Non-pigmented ciliary epithelial cell (primary cell): ENCODE results near the gene NUP133.
A peak's percentile ranks its signal among the peaks of the same experiment; 100 is the strongest.
"Not testable (repeated sequence)": the region's sequence is repeated elsewhere in the genome, so short reads cannot be mapped to it uniquely, and the experiment has no call there.

Experiments
- DNase-seq: peaks from one replicate; pipeline ENCODE4 v3.0.0-alpha.2; 2010; ENCODE audit warnings: low read depth

NUP133 gene

DNA sequence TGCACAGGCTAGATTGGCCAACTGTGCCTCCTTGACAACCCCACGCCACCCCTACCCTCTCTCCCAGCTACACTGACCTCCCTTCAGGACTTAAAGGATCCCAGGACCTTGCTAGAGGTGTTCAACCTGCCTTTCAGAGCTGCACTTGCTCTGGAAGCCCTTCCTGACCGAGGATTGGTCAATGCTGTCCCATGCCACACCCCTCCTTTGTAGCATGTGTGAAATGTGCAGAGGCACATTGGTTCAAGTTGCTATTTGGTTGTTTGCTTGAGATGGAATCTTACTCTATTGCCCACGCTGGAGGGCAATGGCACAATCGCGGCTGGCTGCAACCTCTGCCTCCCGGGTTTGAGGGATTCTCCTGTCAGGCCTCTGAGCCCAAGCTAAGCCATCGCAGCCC is 96.1 kb downstream of the NUP133 start:
- DNase-seq: no peak

DNA sequence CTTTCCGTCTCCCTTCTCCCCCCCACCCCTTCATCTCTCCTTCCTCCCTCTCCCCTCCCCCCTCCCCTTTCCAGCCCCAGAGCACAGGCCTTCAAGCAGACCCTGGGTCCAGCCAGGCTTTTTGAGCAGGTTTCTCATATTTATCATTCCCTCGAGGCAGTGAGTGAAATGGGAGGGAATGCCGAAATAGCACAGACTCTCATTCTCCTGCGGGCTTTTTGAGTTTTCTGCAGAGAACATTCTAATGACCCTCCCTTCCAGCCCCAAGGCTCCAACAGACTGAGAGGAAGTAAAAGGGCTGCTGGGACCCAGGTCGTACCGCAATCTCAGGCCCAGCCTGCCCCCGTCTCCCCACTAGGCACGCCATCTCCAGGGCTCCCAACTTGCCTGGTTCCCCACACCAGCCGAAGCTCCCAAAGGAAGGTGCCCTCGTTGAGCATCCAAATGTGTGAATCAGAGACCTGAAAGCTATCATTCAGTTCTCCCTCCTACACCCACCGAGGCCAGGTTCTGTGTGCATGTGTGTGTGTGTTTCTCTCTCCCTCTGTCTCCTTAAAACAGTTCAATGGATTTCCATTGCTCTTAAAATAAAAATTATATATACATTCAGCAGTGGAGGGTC is 96.6 kb downstream of the NUP133 start:
- no peak for DNase-seq

DNA sequence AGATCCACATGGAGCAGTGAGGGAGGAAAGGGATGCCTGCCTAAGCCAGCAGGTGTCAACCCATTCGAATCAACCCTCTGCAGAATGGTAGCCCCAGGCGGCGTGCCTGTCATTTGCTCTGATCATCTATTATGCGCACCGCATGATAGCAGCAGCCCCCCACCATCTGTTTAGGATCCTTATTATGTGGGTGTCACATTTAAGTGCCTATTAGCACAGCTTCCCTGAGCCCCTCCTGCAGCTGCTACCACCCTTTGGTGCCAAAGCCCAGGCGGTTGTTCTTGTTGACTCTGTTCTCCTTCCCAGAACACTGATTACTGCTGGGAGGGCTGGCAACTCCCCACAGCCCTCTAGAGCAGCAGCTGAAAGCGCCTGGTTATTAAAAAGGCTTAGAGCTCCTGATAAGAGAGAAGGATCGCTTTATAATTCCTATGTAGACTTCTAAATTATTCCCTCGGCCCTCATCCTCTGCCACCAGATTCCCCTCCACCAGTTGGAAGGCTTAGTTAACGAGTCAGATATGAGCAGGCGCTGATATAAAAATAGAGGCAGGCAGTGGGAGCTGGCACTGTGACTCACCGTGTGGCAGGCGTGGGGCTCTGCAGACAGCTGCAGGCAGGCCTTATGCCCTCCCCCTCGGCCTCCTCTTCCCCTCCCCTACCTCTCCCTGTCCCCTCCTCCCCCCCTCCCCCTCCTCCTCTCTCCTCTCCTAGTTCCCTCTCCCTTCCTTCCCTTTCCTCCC is 97.3 kb downstream of the NUP133 start:
- DNase-seq: peak; percentile 14

DNA sequence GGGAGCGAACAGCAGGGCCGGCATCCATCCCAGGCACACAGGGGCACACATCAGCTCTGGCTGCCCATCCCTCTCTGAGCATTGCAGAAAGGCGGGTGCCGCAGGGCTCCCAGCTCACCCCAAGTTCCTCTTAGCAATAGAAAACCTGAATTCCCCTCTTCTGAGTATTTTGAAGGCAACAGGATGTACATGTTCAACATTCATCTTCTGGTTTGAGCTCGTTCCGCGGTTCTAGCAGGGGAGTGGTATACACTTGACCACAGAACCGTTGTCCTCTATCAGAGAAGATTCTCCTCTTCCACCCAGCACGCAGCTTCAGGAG is 97.8 kb downstream of the NUP133 start:
- DNase-seq: no peak

DNA sequence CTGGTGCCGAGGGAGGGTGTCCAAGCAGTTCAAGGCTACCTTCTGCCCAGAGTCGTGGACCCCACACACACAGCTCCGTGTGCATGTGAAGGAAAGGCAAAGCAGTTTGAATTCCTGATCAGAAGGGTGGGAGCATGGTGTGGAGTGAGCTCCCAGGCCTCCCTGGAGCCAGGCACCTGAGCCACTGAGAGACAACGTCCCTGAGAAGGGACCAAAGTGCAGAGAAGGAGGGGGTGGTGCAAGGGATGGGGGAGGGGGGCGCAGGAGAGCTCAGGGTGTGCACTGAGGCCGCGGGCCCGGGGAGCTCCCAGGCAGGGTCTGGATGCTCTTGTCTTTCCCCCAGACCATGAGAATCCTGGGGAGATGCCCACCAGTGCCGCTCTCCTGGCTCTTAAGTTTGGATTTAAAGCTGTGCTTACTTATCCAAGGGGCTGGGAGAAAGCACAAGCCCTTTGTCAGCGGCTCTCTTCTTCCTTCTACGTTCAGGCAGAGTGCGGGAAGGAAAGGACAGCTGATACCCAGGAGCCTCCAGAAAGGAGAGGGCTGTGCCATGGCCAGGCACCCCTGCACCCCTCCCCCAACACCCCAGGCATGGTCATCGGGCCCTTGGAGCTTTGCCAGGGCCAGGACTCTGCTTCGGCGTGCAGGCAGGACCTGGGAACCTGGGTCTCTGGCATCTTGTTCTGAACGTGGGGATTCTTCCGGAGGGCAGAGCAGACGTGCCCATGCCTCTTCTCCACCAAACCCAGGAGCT is 98.3 kb downstream of the NUP133 start:
- no peak for DNase-seq

DNA sequence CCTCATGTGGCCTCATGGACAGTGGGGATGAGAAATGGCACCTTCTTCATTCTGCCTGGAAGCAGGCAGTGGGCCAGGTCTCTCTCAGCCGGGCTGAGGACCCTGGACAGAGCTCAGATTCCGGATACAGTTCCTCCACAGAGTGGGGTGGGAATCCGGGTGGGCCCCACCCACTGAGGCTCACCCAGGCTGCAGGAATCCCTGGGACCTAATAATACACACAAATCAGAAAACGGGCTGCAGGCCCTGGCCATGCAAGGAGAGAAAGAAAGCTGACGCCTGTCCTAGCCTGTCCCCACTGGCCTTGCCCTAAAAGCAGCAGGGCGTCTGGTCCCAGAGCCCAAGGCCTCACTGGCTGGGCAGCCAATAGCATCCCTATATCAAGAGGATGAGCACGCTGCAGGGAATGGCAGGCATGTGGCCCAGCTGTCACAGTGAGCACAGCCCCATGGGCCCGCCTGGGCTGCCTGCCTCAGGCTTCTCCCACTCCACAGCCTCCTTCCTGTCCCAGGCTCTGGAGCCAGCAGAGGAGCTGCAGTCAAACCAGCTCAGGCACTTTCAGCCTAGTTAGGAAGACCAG is 99.6 kb downstream of the NUP133 start:
- no peak for DNase-seq

DNA sequence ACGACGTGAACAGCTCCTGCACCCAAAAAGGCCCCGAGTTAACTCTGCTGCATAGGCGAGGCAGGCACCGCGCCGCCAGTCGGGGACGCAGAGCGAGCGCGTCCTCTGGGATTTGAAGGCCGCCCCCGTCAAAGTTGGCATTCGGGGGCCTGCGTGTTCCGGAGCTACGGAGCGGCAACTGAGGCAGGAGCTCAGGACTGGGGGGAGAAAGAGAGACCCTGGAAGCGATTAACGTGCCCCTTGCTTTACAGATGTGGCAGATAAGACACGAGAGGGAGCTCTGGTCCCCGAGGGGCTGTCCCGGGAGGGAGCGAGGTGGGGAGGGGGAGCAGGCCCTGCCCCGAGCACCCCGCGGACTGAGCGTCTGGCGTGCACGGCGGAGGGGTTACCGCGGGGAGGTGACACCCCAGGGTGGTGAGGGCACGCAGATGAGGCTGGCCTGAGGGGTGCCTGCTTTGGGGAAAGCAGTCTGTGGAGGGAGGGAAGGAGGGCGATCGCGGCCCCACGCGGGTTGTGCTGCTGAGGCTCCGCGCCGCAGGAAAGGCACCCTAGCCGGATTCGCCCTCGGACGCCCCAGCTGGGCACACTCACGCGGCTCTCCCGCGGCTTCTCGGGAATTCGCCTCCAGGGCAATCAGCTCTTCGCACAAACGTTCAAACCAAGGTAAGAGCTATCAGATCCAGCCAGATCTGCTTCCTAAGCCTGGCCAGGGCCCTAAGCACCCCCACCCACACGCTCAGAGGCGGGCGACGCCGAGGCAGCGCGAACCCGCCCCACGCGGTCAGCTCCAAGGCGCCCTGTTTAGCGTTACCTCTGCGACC is 100.7 kb downstream of the NUP133 start:
- no peak for DNase-seq

DNA sequence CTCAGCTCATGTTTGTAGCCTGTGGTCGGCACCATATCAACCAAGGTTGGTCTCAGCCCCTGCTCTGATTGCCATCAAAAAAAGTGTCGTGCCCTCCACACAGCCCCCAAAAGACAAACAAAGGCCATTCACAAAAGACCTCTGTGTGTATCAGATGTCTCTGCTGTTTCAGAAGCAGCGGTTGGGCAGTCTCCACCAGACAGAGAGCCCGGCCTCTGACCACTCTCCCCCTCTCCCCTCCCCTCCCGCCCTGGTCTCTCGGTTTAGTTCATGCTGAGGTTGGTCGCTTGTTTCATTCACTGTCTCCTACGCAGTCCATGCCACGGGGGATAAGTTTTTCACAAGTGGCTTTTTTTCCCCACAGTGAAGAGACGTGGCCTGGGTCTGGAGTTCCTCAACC is 101.3 kb downstream of the NUP133 start:
- DNase-seq: no peak

DNA sequence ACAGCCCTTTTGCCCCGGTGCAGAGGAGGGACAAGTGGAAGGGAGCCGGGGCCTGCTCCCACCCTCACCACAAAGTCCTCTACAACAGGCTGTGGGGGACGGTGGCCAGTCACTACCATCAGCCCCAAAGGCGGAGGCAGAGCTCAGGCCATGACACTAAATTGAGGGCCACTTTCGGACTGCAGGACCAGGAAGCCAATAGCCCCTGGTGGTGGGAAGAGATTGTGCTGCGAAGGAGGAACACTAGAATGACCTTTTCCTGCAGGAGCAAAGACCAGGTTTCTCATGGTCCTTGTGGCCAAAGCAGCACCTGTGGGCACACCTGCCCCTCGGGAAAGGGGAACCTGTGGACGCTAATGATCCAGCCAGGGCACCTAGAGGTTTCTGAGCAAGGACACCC is 104.6 kb downstream of the NUP133 start:
- DNase-seq: no peak

DNA sequence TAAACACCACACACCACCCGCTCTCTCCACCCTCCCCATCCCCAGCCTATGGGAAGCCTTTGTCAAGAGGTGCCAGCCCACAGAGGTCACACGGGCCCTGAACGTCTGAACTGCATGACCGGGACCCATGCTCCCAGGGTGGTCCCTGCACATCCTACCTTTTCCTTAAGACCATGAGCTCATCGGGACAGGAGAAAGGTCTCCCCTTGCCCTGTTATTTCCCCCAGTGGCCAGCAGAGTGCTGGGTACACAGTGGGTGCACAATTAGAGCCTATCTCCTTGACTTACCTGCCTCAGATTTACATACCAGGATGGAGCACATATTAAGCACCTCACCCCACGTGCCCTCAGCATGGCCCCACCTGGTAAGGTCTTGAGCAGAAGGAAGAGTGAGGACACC is 105.1 kb downstream of the NUP133 start:
- DNase-seq: no peak

DNA sequence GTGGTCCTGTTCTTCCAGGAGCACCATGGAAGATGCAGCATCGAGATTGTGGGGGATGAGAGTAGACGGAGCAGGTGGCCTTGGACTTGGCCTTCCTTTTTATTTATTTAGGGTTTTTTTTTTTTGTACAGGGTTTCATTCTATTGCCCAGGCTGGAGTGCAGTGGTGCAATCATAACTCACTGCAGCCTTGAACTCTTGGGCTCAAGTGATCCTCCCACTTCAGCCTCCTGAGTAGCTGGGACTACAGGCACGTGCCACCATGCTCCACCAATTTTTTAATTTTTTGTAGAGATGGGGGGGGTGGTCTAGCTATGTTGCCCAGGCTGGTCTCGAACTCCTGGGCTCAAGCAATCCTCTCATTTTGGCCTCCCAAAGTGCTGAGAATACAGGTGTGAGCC is 105.8 kb downstream of the NUP133 start:
- not testable (repeated sequence) for DNase-seq

DNA sequence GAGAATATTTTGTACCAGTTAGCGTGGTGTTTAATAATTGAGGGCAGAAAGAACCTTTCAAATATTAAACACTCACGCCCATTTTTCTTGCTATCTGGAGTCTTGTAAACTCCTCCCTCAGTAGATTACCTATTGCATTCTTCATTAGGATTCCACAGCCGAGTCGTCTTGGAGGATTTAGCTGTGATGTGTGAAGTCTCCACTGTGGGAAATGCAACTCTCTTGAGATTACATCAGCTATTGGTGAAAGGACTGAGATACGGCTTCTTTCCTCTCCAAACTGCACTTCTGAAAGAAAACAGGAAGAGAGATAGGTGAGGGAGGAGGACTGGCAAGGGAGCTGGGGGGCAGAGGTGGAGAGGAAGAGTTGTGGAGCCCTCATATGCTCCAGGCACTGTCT is 110.4 kb downstream of the NUP133 start:
- no peak for DNase-seq

DNA sequence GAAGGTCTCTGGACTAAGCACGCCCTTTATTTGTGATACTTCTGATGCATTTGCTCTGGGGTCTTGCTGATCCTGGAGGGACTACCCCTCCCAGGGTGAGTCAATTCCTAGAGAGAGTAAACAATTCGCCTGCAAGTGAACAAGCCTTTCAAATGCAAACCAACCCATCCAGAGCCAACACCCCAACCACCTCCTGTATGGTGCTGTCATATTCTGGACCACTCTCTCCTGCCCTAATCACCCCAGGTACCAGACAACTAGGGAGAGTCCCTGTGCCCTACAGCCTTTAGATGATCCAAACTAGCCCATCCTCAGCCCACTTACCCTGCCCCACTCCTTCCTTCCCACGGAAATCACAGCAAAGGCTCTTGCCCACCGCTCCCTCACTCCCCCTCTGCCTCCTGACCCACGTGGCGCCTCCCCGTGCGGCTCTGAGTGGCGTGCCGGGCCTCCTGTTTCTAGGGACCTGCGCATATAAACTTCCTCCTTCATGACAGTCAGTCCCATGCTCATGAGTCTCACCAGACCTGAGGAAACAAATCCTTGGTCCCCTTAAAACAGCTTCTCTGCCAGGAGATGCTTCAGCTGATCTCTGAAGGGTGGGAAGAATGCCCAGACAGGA is 111.4 kb downstream of the NUP133 start:
- DNase-seq: no peak

DNA sequence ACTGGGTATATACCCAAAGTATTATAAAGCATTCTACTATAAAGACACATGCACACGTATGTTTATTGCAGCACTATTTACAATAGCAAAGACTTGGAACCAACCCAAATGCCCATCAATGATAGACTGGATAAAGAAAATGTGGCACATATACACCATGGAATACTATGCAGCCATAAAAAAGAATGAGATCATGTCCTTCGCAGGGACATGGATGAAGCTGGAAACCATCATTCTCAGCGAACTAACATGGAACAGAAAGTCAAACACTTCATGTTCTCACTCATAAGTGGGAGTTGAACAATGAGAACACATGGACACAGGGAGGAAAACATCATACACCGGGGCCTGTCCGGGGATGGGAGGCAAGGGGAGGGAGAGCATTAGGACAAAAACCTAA is 113.6 kb downstream of the NUP133 start:
- not testable (repeated sequence) for DNase-seq

DNA sequence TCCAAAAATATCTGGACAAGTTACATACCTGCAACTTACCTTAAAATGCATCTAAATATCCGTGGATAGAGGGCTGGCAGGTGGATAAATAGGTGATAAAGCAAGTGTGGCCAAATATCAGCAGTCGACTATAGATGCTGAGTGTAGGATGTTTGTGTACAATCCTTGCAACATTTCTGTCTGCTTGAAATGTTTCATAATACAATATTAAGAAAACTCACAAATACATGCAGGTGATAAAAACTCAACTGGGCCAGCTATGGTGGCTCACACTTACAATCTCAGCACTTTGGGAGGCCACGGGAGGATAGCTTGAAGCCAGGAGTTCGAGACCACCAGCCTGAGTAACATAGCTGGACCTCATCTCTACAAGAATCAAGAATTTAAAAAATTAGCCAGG is 115.2 kb downstream of the NUP133 start:
- DNase-seq: no peak
